ENCODE measurements around the gene RALGPS2.
"Not testable (repeated sequence)": the region's sequence is repeated elsewhere in the genome, so short reads cannot be mapped to it uniquely, and the experiment has no call there.

The RALGPS2 gene

GRCh38 chr1:178942285-178943198 lies 217.5 kb downstream of the RALGPS2 start:
- DNase-seq: no peak

DNA sequence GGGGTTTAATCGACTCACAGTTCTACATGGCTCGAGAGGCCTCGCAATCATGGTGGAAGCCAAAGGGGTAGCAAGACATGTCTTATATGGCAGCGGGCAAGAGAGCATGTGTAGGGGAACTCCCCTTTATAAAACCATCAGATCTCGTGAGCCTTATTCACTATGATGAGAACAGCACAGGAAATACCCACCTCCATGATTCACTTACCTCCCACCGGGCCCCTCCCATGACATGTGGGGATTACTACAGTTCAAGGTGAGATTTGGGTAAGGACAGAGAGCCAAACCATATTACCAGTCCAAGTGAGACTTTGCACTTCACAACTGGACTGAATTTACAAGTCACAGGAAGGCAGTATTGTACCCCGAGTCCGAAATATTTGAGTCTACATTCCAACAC lies 219.7 kb downstream of the RALGPS2 start:
- DNase-seq: no peak

DNA sequence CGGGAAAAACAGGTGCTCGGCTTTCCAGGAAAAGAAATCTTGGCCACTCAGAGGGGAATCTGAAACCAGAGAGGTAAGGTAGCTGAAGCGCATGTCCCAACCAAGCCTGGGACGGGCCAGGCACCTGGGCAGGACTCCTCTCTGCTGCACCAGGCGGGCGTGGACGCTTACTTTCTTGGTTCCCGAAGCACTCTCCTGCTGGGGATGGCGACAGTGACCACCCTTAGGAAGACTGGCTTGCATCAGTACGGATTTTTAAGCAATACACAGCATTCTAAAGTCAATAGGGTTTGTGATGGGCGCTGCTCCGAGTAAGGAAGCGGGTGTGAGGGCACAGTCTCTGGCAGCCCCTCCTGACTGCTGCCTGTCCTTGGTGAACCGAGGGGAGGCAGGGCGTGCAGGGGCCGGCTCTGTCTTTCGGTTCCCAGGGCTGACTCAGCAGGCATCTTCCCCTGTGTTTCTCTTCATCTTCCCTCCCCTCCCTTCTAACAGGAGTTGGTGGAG lies 220.8 kb downstream of the RALGPS2 start:
- no peak for DNase-seq

- DNase-seq: no peak
Observed at GRCh38 chr1:178946416-178946815, 221.4 kb downstream of the RALGPS2 start.

DNA sequence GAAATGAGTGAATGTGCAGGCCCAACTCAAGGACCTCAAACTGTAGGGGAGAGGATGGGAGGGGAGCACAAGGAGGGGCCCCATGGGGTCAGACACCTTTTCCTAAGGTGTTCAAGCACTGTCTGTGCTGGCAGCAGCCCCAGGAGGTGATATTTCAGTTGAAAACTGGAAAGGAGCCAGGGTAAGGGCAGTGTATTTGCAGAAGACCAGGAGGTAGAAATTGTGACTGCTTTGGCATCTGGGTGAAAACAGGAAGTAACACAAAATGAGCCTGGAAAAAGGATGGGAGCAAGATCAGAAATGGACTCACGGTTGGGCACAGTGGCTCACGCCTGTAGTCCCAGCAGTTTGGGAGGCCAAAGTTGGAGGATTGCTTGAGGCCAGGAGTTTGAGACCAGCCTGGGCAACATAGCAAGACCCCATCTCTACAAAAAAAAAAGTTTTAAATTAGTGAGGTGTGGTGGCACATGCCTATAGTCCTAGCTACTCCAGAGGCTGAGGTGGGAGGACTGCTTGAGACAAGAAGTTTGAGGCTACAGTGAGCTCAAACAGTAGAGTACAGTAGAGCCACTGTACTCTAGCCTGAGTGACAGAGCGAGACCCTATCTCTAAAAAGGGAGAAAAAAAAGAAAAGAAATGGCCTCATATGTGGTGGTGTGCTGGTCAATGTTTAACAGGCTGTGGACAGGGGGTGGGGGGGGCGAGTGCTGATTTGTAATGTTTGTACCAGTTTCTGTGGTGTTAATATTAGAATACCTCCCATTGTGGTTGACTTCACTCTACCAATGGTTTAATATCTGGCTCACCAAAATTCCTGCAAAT lies 222.0 kb downstream of the RALGPS2 start:
- no peak for DNase-seq

- no peak for DNase-seq
Observed at GRCh38 chr1:178947677-178947981, 222.6 kb downstream of the RALGPS2 start.

DNA sequence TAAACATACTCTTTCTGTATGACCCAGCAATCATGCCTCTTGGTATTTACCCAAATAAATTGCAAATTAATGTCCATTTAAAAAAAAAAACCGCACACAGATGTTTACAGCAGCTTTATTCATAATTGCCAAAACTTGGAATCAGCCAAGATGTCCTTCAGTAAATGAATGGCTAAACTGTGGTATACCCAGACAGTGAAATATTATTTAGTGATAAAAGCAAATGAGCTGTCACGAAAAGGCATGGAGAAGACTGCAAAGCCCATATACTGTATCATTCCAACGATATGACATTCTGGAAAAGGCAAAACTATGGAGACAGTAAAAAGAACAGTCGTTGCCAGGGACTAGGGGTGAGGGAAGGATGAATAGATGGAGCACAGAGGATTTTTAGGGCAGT lies 223.6 kb downstream of the RALGPS2 start:
- no peak for DNase-seq

GRCh38 chr1:178949866-178950265 lies 224.8 kb downstream of the RALGPS2 start:
- DNase-seq: not testable (repeated sequence)

- DNase-seq: no peak
Observed at GRCh38 chr1:178951600-178951999, 226.6 kb downstream of the RALGPS2 start.

GRCh38 chr1:178953034-178953433 lies 228.0 kb downstream of the RALGPS2 start:
- DNase-seq: no peak

DNA sequence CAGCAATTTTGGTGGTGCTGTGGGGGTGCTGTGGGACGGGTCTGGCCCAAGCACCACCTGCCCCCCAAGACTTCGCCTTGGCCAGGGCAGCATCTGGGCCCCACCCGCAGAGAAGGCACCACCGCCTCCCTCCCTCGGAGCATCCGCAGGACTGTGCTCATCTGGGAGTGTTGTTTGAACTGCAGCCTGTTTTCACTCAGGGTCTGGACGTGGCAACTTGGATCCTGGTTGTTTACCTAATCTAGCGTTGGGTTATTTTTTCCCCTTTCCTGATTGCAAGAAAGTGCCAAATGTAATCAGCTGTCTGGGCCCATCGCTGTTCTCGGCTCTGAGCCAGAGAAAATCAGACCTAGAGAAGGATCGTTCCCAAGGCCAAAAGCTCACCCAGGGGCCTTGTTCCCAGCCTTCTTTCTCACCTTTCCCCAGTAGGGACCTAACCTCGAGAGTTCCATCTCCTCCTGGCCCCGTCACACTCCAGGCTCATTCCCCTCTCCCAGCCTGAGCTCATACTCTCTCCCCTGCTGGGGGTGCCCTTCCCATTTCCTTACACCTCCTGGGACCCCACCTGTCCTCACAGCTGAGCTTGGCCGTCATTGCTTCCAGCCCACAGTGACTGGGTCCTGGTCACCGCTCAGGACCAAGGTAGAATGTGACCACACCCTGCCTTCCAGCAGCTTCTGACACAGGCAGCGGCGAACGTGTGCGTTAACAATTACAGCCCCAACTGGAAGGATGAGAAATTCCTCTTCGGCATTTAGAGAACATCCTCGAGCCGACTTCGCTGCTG lies 228.7 kb downstream of the RALGPS2 start:
- DNase-seq: no peak

DNA sequence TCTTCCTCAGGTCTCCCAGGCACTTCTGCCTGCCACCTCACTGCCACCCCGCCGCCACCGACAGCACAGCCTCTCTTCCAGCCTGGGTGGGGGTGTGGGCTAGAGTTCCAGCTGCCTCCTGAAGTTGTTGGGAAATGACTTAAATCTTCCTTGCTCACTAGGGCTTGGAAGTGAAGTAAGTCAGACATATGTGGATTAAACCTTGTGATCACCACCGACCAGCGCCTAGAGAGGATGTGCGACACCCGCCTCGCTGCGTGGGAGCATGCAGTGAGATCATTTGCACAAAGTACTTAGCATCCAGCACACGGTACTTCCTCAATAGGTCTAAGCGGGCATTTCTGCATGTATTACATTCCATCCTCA lies 229.3 kb downstream of the RALGPS2 start:
- no peak for DNase-seq

GRCh38 chr1:178954937-178955336 lies 229.9 kb downstream of the RALGPS2 start:
- DNase-seq: no peak

DNA sequence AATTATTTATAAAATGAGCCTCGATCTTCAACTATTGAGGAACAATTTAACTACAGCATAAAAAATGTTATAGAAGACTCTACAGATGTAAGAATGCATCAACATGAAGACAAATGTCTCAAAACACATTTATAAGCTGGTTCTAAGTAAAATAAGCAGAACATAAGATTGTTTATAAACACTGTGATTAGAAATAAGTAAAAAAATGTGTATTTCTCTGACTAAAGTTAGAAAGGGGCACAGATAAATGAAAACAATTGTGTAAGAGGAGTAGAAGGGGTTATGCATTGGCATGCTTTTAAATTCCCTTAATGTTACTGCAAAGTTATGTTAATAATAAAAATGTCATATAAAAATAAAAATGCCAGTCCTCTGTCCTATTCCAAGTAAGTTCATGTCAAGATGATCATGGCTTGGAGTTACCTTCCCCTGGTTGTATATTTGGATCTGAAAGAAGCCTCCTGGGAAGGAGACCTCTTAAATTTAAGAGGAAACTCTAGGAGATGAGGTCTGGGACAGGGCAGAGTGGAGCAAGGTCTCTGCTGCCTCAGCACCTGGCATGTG lies 230.4 kb downstream of the RALGPS2 start:
- DNase-seq: no peak

DNA sequence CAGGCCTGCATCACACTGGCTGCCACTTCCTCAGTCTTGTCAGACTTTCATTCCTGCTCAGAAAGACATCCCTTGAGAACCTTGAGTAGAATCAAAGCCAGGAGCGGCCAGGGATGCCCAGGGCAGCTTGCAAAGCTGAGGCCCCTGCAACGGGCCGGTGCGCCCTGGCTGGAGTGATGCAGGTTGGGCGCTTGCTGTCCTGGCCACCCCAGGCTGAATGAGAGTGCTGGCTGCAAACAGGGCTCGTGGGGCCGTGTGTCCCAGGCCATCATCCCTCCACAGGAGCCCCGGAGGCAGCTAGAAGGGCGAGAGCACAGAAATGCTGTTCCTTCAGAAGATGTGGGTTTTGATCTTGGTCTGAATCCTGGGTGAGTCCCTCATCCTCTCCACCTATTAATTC lies 233.4 kb downstream of the RALGPS2 start:
- no peak for DNase-seq

DNA sequence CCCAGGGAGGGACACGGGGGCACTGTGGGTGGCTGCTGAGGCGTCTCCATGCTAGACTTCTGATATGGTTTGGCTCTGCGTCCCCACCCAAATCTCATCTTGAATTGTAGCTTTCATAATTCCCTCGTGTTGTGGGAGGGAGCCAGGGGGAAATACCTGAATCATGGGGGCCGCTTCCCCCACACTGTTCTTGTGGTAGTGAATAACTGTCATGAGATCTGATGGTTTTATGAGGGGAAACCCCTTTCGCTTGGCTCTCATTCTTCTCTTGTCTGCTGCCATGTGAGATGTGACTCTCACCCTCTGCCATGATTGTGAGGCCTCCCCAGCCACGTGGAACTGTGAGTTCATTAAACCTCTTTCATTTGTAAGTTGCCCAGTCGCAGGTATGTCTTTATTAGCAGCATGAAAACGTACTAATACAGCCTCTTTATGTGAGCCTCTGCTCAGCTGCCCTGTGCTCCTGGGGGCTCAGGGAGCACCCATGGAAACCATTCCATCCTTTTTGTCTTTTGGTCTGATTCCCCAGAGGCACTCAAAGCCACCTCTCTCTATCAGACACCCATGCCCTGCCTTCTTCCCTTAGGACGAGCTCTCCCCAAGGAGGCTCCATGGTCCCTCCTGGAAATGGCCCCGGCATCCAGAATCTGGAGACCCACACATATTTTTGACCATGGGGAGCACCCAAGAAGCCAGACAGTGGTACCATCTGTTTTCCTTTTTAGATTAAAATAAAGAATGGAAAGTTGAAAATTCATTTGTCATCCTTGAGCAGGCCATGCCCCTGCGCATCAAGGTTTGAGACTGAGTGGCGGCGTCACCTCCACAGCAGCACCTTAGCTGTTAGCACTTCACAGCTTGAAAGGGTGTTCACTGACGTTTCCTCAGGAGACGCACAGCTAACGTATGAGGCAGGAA lies 234.8 kb downstream of the RALGPS2 start:
- DNase-seq: no peak

DNA sequence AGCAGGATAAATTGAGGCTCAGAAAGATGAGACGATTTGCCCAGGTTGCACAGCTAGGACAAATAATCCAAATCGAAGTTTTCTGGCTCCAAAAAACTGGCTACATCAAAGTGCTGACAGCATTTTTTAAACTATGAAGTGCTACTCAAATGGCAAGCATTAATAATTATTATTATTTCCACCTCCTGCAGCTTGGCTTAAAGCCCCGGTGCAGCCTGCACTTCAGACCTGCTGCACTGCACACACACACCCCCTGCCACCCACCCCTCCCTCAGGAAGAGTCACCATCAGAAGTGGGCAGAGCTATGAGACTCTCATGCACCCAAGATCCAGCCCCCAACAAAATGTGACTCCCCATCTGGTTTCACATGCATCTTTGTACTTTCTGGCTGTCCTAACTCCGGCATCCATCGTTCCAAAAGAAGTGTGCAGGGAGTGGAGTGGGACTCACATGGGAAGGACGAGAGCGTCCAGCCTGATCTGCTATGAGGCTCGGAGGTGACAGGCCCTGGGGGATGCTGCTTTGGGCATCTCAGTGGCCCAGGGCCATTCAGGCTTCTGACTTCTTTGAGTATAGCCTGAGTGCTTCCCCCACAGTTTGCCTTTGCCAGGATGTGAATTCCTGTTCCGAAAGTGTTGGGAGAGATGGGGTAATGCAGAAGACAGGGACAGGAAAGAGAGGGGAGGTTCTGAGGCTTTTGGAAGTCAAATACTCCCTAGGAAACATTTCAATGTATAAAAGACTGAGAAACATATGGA lies 235.6 kb downstream of the RALGPS2 start:
- DNase-seq: no peak

- DNase-seq: no peak
Observed at GRCh38 chr1:178961331-178961730, 236.3 kb downstream of the RALGPS2 start.

- no peak for DNase-seq
Observed at GRCh38 chr1:178961868-178962267, 236.8 kb downstream of the RALGPS2 start.

Measured in right kidney (tissue), 1 donor.